ENCODE results near the gene ZNF423. TPM values are rescaled to one million over a fixed set of nuclear protein-coding genes. Genes with fewer than 3 reads are reported as not detected.

ZNF423 gene
- total RNA-seq, 1 donor from 2014 or later = not detected

DNA sequence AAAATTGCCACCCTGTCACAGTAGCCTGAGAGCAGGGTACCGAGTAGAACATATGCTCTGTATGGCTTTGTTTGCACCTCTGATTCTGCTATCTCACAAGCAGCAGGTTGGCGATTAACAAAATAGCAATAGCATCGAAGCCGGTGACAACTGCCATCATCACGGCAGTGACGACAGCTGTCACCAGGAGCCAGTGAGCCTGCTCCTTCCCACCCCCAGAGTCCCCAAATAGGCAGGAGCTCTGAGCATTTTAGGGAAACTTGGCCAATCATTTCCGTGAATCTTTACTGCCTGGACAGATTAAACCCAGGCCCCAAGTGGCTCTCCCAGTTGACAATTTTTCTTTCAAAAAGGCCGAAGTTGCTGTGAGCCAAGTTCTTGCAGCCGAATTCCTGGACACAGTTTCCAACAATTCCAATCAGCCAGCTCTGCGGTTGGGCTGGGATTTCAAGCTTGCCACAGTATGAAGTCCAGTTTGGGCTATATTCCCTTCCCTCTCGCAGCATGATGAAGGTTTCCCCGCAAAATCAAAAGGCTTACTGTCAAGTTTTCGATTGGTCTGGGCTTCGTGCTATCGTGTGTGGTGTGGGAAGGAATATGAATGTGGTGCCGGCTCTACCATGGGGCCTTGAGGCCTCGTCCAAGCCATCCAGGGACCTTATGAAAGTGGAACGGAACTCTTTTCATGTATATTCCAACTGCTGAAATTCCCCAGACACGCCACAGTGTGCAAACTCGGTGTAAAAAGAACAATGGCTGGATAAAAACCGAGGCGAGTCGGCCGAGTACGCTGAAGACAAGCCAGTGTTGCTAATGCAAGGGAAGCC is 295.7 kb downstream of the ZNF423 start:
- Mint-ChIP-seq H3K4me3 (no peak overlapping the region), H3K9me3 (no peaks in the 10 kb centered on the region), H3K36me3 (ENCODE audit: low read depth) (no peaks in the 10 kb centered on the region), H3K4me1 (no peaks in the 10 kb centered on the region), H3K27ac (no peak overlapping the region), H3K27me3 (no peaks in the 10 kb centered on the region)
- TF ChIP-seq, protein P1, sequence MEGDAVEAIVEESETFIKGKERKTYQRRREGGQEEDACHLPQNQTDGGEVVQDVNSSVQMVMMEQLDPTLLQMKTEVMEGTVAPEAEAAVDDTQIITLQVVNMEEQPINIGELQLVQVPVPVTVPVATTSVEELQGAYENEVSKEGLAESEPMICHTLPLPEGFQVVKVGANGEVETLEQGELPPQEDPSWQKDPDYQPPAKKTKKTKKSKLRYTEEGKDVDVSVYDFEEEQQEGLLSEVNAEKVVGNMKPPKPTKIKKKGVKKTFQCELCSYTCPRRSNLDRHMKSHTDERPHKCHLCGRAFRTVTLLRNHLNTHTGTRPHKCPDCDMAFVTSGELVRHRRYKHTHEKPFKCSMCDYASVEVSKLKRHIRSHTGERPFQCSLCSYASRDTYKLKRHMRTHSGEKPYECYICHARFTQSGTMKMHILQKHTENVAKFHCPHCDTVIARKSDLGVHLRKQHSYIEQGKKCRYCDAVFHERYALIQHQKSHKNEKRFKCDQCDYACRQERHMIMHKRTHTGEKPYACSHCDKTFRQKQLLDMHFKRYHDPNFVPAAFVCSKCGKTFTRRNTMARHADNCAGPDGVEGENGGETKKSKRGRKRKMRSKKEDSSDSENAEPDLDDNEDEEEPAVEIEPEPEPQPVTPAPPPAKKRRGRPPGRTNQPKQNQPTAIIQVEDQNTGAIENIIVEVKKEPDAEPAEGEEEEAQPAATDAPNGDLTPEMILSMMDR (IDR thresholded peaks at IDR 0.05) = no peak
- ChIA-PET CTCF (no interaction called here), POLR2A (no interaction called here)
- no peak for ATAC-seq (ENCODE audit: low read depth)
- intact Hi-C loops (cut with micrococcal nuclease) = no loop called here
- no peak for DNase-seq

- Mint-ChIP-seq H3K4me1 (no peaks in the 10 kb centered on the region), H3K4me3 (no peak overlapping the region), H3K36me3 (ENCODE audit: low read depth) (no peaks in the 10 kb centered on the region), H3K9me3 (no peaks in the 10 kb centered on the region), H3K27me3 (no peaks in the 10 kb centered on the region), H3K27ac (no peak overlapping the region)
- no peak for DNase-seq
- CTCF ChIA-PET = no interaction called here
- ATAC-seq (ENCODE audit: low read depth) = no peak
- POLR2A ChIA-PET = no interaction called here
- TF ChIP-seq, protein P1 (IDR thresholded peaks at IDR 0.05) = no peak
- intact Hi-C loops (cut with micrococcal nuclease) = no loop called here
These were observed 296.7 kb downstream of the ZNF423 start for GRCh38 chr16:49559242-49559641.

DNA sequence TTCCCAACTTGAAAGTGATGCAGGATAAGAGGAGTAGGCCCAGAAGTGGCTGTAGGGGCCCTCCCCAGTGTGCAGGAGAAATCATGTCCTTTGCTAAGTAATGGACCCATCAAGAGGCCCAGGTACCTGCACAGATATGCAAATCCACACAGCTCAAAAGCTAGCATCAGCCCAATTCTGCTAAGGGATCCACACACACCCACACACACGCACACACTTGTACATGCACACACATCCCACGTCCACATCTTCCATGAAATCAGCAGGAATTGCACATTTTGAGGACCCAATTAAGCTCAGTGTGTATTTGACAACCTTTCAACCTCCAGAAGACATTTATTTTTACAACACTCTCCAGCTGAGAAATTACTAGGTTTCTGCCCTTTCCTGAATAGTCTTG is 297.5 kb downstream of the ZNF423 start:
- Mint-ChIP-seq H3K36me3 (ENCODE audit: low read depth) (no peaks in the 10 kb centered on the region), H3K4me1 (no peaks in the 10 kb centered on the region), H3K27ac (no peak overlapping the region), H3K27me3 (no peaks in the 10 kb centered on the region), H3K9me3 (no peaks in the 10 kb centered on the region), H3K4me3 (no peak overlapping the region)
- intact Hi-C loops (cut with micrococcal nuclease) = no loop called here
- ATAC-seq (ENCODE audit: low read depth) = no peak
- ChIA-PET CTCF (no interaction called here), POLR2A (no interaction called here)
- TF ChIP-seq, protein P1 (IDR thresholded peaks at IDR 0.05) = no peak
- no peak for DNase-seq

DNA sequence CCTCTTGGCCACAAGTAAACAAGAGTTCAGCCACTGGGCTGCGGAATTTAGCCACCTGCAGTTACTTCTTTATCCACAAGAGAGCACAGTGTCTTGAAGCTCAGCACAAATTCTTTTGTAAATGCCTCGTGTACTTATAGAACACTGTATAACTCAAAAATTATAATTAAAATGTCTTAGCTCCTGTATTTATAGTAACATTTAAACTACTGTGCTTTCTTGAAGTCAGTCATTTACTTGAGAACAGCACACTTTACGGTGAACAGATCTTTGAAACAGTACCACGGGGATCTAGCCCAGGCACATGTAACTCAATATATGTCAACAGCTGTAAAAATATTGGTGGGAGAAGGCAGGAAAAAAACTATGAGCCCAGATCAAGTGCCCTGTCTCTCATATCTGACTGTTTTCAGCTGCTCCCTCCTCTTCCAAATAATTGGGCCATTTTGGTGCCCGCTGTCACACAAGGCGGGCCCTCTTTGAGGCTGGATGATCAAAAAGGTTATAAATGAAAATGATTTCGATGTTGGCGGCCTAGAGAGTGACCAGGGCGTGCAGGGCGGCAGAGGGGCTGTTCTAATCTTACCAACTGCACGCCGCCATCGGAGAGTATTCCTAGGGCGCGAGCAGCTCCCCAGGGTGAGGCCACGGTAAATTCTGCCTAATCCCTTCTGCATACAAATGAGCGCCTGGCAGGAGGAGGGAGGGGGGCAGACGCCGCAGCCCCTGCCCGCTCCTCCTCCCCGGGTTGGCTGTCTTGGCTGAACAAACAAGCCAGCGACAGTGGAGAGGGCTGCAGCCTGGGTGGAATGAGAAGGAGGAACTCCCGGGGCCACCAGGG is 299.1 kb downstream of the ZNF423 start:
- no peaks in the 10 kb centered on the region for H3K27me3 Mint-ChIP-seq
- H3K36me3 Mint-ChIP-seq (ENCODE audit: low read depth) = no peaks in the 10 kb centered on the region
- no peak overlapping the region for H3K27ac Mint-ChIP-seq
- no peaks in the 10 kb centered on the region for H3K9me3 Mint-ChIP-seq
- no peak overlapping the region for H3K4me3 Mint-ChIP-seq
- DNase-seq (no peak), ATAC-seq (ENCODE audit: low read depth) (no peak)
- intact Hi-C loops (cut with micrococcal nuclease) = no loop called here
- H3K4me1 Mint-ChIP-seq = no peaks in the 10 kb centered on the region
- ChIA-PET POLR2A (no interaction called here), CTCF (no interaction called here)
- TF ChIP-seq, protein P1 (IDR thresholded peaks at IDR 0.05) = no peak

- Mint-ChIP-seq H3K27ac (no peak overlapping the region), H3K4me3 (no peak overlapping the region), H3K4me1 (no peaks in the 10 kb centered on the region), H3K9me3 (no peaks in the 10 kb centered on the region), H3K27me3 (no peaks in the 10 kb centered on the region), H3K36me3 (ENCODE audit: low read depth) (no peaks in the 10 kb centered on the region)
- ChIA-PET POLR2A (no interaction called here), CTCF (no interaction called here)
- DNase-seq (no peak), ATAC-seq (ENCODE audit: low read depth) (no peak)
- intact Hi-C loops (cut with micrococcal nuclease) = no loop called here
- TF ChIP-seq, protein P1 (IDR thresholded peaks at IDR 0.05) = no peak
These were observed 299.7 kb downstream of the ZNF423 start for GRCh38 chr16:49556249-49556605.

Data from activated B cell treated with CpG ODN at 0.5 μM for 24 hours (primary cell).